ENCODE measurements around the gene APPBP2.
"Not testable (repeated sequence)": the region's sequence is repeated elsewhere in the genome, so short reads cannot be mapped to it uniquely, and the experiment has no call there.

APPBP2 gene

DNA sequence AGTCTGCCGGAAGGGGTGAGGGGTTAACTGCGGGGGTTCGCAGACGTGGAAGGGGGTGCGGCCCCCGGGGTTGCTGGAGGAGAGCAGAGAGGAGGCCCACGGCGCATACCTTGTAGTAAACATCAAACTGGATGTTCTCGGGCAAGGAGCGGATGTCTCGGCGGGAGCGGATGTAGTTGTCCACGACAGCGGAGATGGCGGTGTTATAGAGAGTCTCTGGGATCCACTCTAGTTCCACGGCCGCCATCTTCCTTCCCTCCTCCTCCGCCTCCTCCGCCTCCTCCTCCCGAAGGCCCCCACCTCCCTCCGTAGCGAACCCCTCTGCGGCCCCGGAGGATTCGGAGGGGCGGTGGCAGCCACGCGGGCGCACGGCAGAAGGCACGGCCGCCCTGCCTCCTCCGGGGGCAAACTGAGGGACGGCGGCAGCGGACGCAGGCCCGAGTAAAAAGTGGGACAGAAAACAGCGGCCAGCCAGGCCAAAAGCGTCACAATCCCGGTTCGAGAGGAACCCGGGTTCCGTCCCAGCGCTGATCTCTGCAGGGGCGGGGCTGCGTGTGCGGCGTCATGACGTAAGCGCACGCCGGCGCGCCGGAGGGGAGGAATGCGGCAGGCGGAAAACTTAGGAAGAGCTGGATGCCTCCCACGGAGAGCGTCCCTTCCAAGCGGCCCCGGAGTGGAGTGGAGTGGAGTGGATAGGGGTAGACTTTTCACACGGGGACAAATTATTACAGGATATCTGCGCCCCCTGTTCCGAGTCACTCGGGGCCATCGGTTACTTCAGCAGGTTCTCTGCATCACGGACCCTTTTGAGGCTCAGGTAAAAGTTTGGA is at the start of gene APPBP2:
TSS of gene APPBP2 (minus strand) at position 558 of the 830 bp plus-strand sequence. CDS start at position 247, 311 bp downstream.
- Histone ChIP-seq H3K4me3 (ENCODE audit: low read length) (peak within 1 kb of the TSS; percentile 99), H3K27me3 (ENCODE audit: control insufficient read depth, insufficient read depth, low read length) (no peaks in the 10 kb centered on the region), H3K36me3 (ENCODE audit: control insufficient read depth, insufficient read depth, low read length) (no peaks in the 10 kb centered on the region), H3K9ac (ENCODE audit: low read length) (peak within 1 kb of the TSS; percentile 90), H3K4me1 (ENCODE audit: control insufficient read depth, insufficient read depth, low read length) (peaks cover 21% of the 10 kb centered on the region), H3K27ac (ENCODE audit: low read depth, low read length) (peak within 1 kb of the TSS; percentile 100)

- peaks cover 3% of the 10 kb centered on the region for H3K4me1 ChIP-seq (ENCODE audit: control insufficient read depth, insufficient read depth, low read length)
- no peaks in the 10 kb centered on the region for H3K36me3 ChIP-seq (ENCODE audit: control insufficient read depth, insufficient read depth, low read length)
- H3K4me3 ChIP-seq (ENCODE audit: low read length), result no peak overlapping the region
- no peak overlapping the region for H3K9ac ChIP-seq (ENCODE audit: low read length)
- H3K27me3 ChIP-seq (ENCODE audit: control insufficient read depth, insufficient read depth, low read length), result no peaks in the 10 kb centered on the region
- H3K27ac ChIP-seq (ENCODE audit: low read depth, low read length), result no peak overlapping the region
Measured at GRCh38 chr17:60573236-60574051, 47.4 kb upstream of the APPBP2 start.

- H3K27ac ChIP-seq (ENCODE audit: low read depth, low read length), result no peak overlapping the region
- H3K9ac ChIP-seq (ENCODE audit: low read length), result no peak overlapping the region
- no peaks in the 10 kb centered on the region for H3K36me3 ChIP-seq (ENCODE audit: control insufficient read depth, insufficient read depth, low read length)
- H3K27me3 ChIP-seq (ENCODE audit: control insufficient read depth, insufficient read depth, low read length), result no peaks in the 10 kb centered on the region
- peaks cover 3% of the 10 kb centered on the region for H3K4me1 ChIP-seq (ENCODE audit: control insufficient read depth, insufficient read depth, low read length)
- no peak overlapping the region for H3K4me3 ChIP-seq (ENCODE audit: low read length)
Measured at GRCh38 chr17:60565233-60565632, 39.2 kb upstream of the APPBP2 start.

- Histone ChIP-seq H3K36me3 (ENCODE audit: control insufficient read depth, insufficient read depth, low read length) (no peaks in the 10 kb centered on the region), H3K27me3 (ENCODE audit: control insufficient read depth, insufficient read depth, low read length) (no peaks in the 10 kb centered on the region), H3K4me3 (ENCODE audit: low read length) (no peak overlapping the region), H3K27ac (ENCODE audit: low read depth, low read length) (no peak overlapping the region), H3K9ac (ENCODE audit: low read length) (no peak overlapping the region), H3K4me1 (ENCODE audit: control insufficient read depth, insufficient read depth, low read length) (no peaks in the 10 kb centered on the region)
Measured at GRCh38 chr17:60563743-60564142, 37.7 kb upstream of the APPBP2 start.

DNA sequence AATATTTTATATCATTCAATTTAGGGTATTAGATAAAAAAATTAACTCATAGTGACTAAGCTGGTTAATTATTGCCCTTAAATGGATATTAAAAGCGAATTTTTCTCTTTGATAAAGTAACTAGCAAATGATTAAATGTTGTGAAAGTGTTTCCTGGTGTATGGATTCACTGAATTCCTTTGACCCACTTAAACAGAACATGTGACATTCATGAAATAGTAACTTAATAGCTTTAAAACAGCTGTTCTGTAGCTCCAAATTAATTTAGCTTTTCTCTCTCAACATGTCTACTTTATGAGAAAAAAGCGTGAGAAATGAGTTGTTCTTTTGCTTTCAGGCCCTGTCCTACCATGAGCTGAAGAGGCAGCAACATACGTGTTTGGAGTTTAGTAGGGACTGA is 36.4 kb upstream of the APPBP2 start:
- Histone ChIP-seq H3K9ac (ENCODE audit: low read length) (no peak overlapping the region), H3K27ac (ENCODE audit: low read depth, low read length) (no peak overlapping the region), H3K27me3 (ENCODE audit: control insufficient read depth, insufficient read depth, low read length) (no peaks in the 10 kb centered on the region), H3K4me3 (ENCODE audit: low read length) (no peak overlapping the region), H3K4me1 (ENCODE audit: control insufficient read depth, insufficient read depth, low read length) (no peaks in the 10 kb centered on the region), H3K36me3 (ENCODE audit: control insufficient read depth, insufficient read depth, low read length) (no peaks in the 10 kb centered on the region)

DNA sequence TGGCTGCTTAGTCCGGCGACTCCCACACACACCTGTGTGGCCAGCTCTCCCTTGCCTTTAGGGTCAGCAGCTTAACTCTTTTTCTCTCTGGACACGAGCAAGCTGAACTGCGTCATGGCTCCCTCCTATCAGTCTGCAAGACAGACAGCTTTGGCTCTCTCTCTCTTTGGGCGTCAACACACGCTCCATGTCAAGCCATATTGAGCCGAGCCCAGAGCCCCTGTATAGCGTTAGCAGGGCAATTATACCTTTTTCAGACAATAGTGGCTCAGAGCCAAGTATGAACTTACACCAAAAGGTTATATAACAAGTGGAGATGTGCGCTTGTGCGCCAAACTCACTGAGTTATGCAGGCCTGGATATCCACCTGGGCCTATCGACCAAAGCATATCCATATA is 34.8 kb upstream of the APPBP2 start:
- Histone ChIP-seq H3K36me3 (ENCODE audit: control insufficient read depth, insufficient read depth, low read length) (no peaks in the 10 kb centered on the region), H3K4me1 (ENCODE audit: control insufficient read depth, insufficient read depth, low read length) (no peaks in the 10 kb centered on the region), H3K27ac (ENCODE audit: low read depth, low read length) (no peak overlapping the region), H3K4me3 (ENCODE audit: low read length) (no peak overlapping the region), H3K27me3 (ENCODE audit: control insufficient read depth, insufficient read depth, low read length) (no peaks in the 10 kb centered on the region), H3K9ac (ENCODE audit: low read length) (no peak overlapping the region)

GRCh38 chr17:60559995-60560859 is 34.2 kb upstream of the APPBP2 start:
- no peak overlapping the region for H3K9ac ChIP-seq (ENCODE audit: low read length)
- no peaks in the 10 kb centered on the region for H3K27me3 ChIP-seq (ENCODE audit: control insufficient read depth, insufficient read depth, low read length)
- H3K36me3 ChIP-seq (ENCODE audit: control insufficient read depth, insufficient read depth, low read length), result no peaks in the 10 kb centered on the region
- H3K27ac ChIP-seq (ENCODE audit: low read depth, low read length), result no peak overlapping the region
- no peak overlapping the region for H3K4me3 ChIP-seq (ENCODE audit: low read length)
- H3K4me1 ChIP-seq (ENCODE audit: control insufficient read depth, insufficient read depth, low read length), result no peaks in the 10 kb centered on the region

GRCh38 chr17:60559659-60559994 is 33.6 kb upstream of the APPBP2 start:
- no peak overlapping the region for H3K4me3 ChIP-seq (ENCODE audit: low read length)
- no peak overlapping the region for H3K27ac ChIP-seq (ENCODE audit: low read depth, low read length)
- H3K4me1 ChIP-seq (ENCODE audit: control insufficient read depth, insufficient read depth, low read length), result no peaks in the 10 kb centered on the region
- H3K36me3 ChIP-seq (ENCODE audit: control insufficient read depth, insufficient read depth, low read length), result no peaks in the 10 kb centered on the region
- H3K27me3 ChIP-seq (ENCODE audit: control insufficient read depth, insufficient read depth, low read length), result no peaks in the 10 kb centered on the region
- no peak overlapping the region for H3K9ac ChIP-seq (ENCODE audit: low read length)

DNA sequence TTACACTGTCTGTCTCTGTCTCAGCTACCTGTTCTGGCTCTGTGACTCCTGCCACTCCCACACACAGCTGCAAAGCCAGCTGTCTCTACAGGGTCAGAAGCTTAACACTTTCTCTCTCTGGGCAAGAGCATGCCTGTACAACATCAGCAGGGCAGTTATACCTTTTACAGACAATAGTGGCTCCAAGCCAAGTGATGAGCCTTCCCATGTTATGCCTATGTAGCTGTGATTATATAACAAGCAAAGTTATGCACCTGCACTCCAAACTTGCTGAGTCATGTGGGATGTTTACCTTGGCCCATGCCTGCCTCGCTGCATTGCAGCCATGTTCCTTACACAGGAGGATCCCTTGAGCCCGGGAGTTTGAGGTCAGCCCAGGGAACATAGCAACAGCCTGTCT is 31.8 kb upstream of the APPBP2 start:
- Histone ChIP-seq H3K4me3 (ENCODE audit: low read length) (no peak overlapping the region), H3K36me3 (ENCODE audit: control insufficient read depth, insufficient read depth, low read length) (no peaks in the 10 kb centered on the region), H3K27me3 (ENCODE audit: control insufficient read depth, insufficient read depth, low read length) (no peaks in the 10 kb centered on the region), H3K27ac (ENCODE audit: low read depth, low read length) (no peak overlapping the region), H3K4me1 (ENCODE audit: control insufficient read depth, insufficient read depth, low read length) (no peaks in the 10 kb centered on the region), H3K9ac (ENCODE audit: low read length) (no peak overlapping the region)

GRCh38 chr17:60555786-60556185 is 29.7 kb upstream of the APPBP2 start:
- Histone ChIP-seq H3K36me3 (ENCODE audit: control insufficient read depth, insufficient read depth, low read length) (no peaks in the 10 kb centered on the region), H3K27me3 (ENCODE audit: control insufficient read depth, insufficient read depth, low read length) (no peaks in the 10 kb centered on the region), H3K4me1 (ENCODE audit: control insufficient read depth, insufficient read depth, low read length) (no peaks in the 10 kb centered on the region), H3K27ac (ENCODE audit: low read depth, low read length) (no peak overlapping the region), H3K4me3 (ENCODE audit: low read length) (no peak overlapping the region), H3K9ac (ENCODE audit: low read length) (no peak overlapping the region)

DNA sequence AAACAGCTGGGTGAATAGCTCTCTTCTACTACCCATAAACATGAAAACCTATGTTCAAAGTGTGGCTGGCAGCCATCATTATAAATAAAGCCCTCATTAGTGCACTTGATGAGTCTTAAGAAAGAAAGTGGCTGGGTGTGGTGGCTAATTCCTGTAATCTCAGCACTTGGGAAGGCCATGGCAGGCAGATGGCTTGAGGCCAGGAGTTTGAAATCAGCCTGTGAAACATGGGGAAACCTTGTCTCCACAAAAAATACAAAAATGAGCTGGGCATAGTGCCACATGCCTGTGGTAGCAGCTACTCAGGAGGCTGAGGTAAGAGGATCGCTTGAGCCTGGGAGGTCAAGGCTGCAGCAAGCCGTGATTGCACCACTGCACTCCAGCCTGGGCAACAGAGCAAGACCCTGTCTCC is 28.3 kb upstream of the APPBP2 start:
- Histone ChIP-seq H3K27ac (ENCODE audit: low read depth, low read length) (no peak overlapping the region), H3K9ac (ENCODE audit: low read length) (no peak overlapping the region), H3K4me1 (ENCODE audit: control insufficient read depth, insufficient read depth, low read length) (no peaks in the 10 kb centered on the region), H3K4me3 (ENCODE audit: low read length) (no peak overlapping the region), H3K36me3 (ENCODE audit: control insufficient read depth, insufficient read depth, low read length) (no peaks in the 10 kb centered on the region), H3K27me3 (ENCODE audit: control insufficient read depth, insufficient read depth, low read length) (no peaks in the 10 kb centered on the region)

DNA sequence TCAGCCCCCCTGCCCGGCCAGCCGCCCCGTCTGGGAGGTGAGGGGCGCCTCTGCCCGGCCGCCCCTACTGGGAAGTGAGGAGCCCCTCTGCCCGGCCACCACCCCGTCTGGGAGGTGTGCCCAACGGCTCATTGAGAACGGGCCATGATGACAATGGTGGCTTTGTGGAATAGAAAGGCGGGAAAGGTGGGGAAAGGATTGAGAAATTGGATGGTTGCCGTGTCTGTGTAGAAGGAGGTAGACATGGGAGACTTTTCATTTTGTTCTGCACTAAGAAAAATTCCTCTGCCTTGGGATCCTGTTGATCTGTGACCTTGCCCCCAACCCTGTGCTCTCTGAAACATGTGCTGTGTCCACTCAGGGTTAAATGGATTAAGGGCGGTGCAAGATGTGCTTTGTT is 26.2 kb upstream of the APPBP2 start:
- not testable (repeated sequence) for H3K27ac ChIP-seq (ENCODE audit: low read depth, low read length); H3K9ac ChIP-seq (ENCODE audit: low read length); H3K27me3 ChIP-seq (ENCODE audit: control insufficient read depth, insufficient read depth, low read length)

More for the DNA sequence above, 26.2 kb upstream of the APPBP2 start:
- H3K4me1 ChIP-seq (ENCODE audit: control insufficient read depth, insufficient read depth, low read length); H3K36me3 ChIP-seq (ENCODE audit: control insufficient read depth, insufficient read depth, low read length); H3K4me3 ChIP-seq (ENCODE audit: low read length): not testable (repeated sequence)
